NT2/D1 (cell line): ENCODE results near the gene ADGRD2.

ENCODE experiments used
- SUZ12 ChIP-seq: IDR thresholded peaks from 2 replicates; pipeline ENCODE4 v1.6.1; 2011; ENCODE audit not compliant: insufficient read length, insufficient read depth; ENCODE audit errors: extremely low read depth
- ZNF274 ChIP-seq: IDR thresholded peaks from 2 replicates; pipeline ENCODE4 v1.6.1; 2011; ENCODE audit warnings: mild to moderate bottlenecking, low read depth, low read length

DNA sequence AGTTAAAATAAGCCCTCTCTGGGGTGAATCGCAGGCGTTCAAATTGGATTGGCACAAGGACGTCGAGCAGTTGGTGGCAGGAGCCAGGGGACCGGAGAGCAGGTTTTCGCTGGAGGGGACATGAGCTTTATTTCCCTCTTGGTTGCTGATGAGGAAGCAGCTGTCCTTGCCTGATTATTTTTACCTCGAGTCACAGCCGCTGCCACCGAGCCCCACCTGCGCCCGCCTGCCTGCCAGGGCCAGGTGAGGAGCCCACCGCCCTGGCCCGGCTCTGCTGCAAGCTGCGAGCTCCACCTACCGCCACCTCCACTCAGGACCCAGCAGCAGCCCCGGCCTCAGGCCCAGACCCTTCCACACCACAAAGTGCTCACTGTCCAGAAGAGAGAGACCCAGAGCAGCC, 9.0 kb upstream of the ADGRD2 start:
- TF ChIP-seq SUZ12 (no peak), ZNF274 (no peak)
